Measurements from ENCODE around the gene PLA2R1. TPM values are rescaled to one million over a fixed set of nuclear protein-coding genes. Genes with fewer than 3 reads are reported as not detected.
A peak's percentile ranks its signal among the peaks of the same experiment; 100 is the strongest.

The PLA2R1 gene
- total RNA-seq, 2 experiments from 2014 or later, result 0.02 TPM; not detected in 1

- Mint-ChIP-seq H3K36me3 (ENCODE audit: low read depth) (no peaks in the 10 kb centered on the region), H3K27me3 (peaks cover 20% of the 10 kb centered on the region), H3K4me1 (peaks cover 41% of the 10 kb centered on the region), H3K27ac (peak overlapping the region; percentile 58), H3K9me3 (ENCODE audit: low read depth) (no peaks in the 10 kb centered on the region), H3K4me3 (peak overlapping the region; percentile 1)
- ATAC-seq (peak; percentile 67), DNase-seq (peak; percentile 91)
- intact Hi-C loops (cut with DNase I, micrococcal nuclease), result loop anchor here in 1 of 2 experiments (5.0 kb wide), 1 partner anchor 120 kb away; no protein-coding TSS in a partner anchor
- ChIA-PET POLR2A (interaction anchor here (1.0 kb wide), 2 partner anchors 21 to 43 kb away, joined by 3 to 4 read pairs; no protein-coding TSS in a partner anchor), CTCF (interaction anchor here (0.6 to 3.5 kb wide), 22 partner anchors 10 to 317 kb away, joined by 3 to 46 read pairs (median 4); no protein-coding TSS in a partner anchor)
Observed at GRCh38 chr2:159921752-159922404, 140.5 kb downstream of the PLA2R1 start.

DNA sequence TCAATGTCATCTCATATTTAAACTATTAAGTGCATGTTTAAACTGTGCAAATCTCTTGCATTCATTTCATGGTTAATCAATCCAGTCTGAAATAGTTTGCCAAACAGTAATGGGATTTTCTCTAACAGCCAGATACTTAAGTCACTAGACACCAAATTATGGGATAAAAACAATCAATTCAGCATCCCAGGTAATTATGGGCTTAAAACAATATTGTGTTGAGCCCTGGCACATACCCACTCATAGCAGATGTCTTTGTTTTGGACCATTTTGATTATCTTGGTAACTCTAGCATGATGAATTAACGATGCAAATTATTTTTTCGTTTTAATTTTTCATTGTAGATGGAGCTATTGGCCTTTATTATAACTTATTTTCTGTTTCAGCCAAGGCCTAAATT, 145.9 kb downstream of the PLA2R1 start:
- CTCF ChIA-PET, result interaction anchor here (1.6 to 3.0 kb wide), 2 partner anchors 10 to 51 kb away, joined by 3 to 6 read pairs; no protein-coding TSS in a partner anchor
- no peak for DNase-seq
- no peak overlapping the region for H3K4me3 Mint-ChIP-seq
- no peak for ATAC-seq
- H3K27me3 Mint-ChIP-seq, result peaks cover 12% of the 10 kb centered on the region
- peaks cover 34% of the 10 kb centered on the region for H3K4me1 Mint-ChIP-seq
- H3K9me3 Mint-ChIP-seq (ENCODE audit: low read depth), result no peaks in the 10 kb centered on the region
- intact Hi-C loops (cut with DNase I, micrococcal nuclease), result no loop called here
- H3K36me3 Mint-ChIP-seq (ENCODE audit: low read depth), result no peaks in the 10 kb centered on the region
- H3K27ac Mint-ChIP-seq, result no peak overlapping the region
- POLR2A ChIA-PET, result no interaction called here

- ChIA-PET CTCF (interaction anchor here (1.2 kb wide), 1 partner anchor 28 kb away, joined by 3 read pairs; no protein-coding TSS in a partner anchor), POLR2A (no interaction called here)
- no peak overlapping the region for H3K4me3 Mint-ChIP-seq
- no peak overlapping the region for H3K27ac Mint-ChIP-seq
- no peak for DNase-seq
- intact Hi-C loops (cut with DNase I, micrococcal nuclease), result no loop called here
- no peak for ATAC-seq
- H3K4me1 Mint-ChIP-seq, result peaks cover 25% of the 10 kb centered on the region
- H3K27me3 Mint-ChIP-seq, result peaks cover 7% of the 10 kb centered on the region
- no peaks in the 10 kb centered on the region for H3K9me3 Mint-ChIP-seq (ENCODE audit: low read depth)
- H3K36me3 Mint-ChIP-seq (ENCODE audit: low read depth), result no peaks in the 10 kb centered on the region
Observed at GRCh38 chr2:159913900-159914299, 148.5 kb downstream of the PLA2R1 start.

GRCh38 chr2:159912580-159912979, 149.8 kb downstream of the PLA2R1 start:
- H3K27ac Mint-ChIP-seq, result no peak overlapping the region
- CTCF ChIA-PET, result no interaction called here
- H3K4me3 Mint-ChIP-seq, result no peak overlapping the region
- ATAC-seq (no peak), DNase-seq (no peak)
- intact Hi-C loops (cut with DNase I, micrococcal nuclease), result no loop called here
- POLR2A ChIA-PET, result no interaction called here
- H3K27me3 Mint-ChIP-seq, result peaks cover 2% of the 10 kb centered on the region
- H3K9me3 Mint-ChIP-seq (ENCODE audit: low read depth), result no peaks in the 10 kb centered on the region
- no peaks in the 10 kb centered on the region for H3K36me3 Mint-ChIP-seq (ENCODE audit: low read depth)
- peaks cover 36% of the 10 kb centered on the region for H3K4me1 Mint-ChIP-seq

DNA sequence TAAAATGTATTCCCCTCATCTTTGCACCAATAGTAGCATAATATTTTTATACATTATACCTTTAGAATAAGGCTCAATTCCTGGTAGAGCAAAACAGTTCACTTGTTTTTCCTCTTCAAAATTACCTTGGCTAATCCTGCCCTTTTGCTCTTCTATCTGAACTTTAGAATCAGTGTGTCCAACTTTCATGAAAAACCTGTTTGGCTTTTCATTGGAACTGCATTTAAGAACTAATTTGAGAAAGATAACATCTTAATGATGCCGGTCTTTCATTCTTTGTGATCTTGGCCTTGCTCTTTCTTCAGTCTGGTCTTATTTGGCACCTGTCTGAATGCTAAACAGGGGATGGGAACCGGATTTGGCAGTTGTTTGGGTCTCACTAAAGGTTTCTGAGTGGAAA, 151.5 kb downstream of the PLA2R1 start:
- ATAC-seq (no peak), DNase-seq (no peak)
- intact Hi-C loops (cut with DNase I, micrococcal nuclease), result no loop called here
- H3K27me3 Mint-ChIP-seq, result no peaks in the 10 kb centered on the region
- peaks cover 48% of the 10 kb centered on the region for H3K4me1 Mint-ChIP-seq
- ChIA-PET POLR2A (interaction anchor here (1.3 kb wide), 1 partner anchor 20 kb away, joined by 3 read pairs; no protein-coding TSS in a partner anchor), CTCF (interaction anchor here (1.1 to 5.2 kb wide), 3 partner anchors 10 to 15 kb away, joined by 3 to 46 read pairs (median 6); no protein-coding TSS in a partner anchor)
- H3K4me3 Mint-ChIP-seq, result no peak overlapping the region
- H3K27ac Mint-ChIP-seq, result peak overlapping the region; percentile 17
- no peaks in the 10 kb centered on the region for H3K36me3 Mint-ChIP-seq (ENCODE audit: low read depth)
- no peaks in the 10 kb centered on the region for H3K9me3 Mint-ChIP-seq (ENCODE audit: low read depth)

GRCh38 chr2:159908623-159909022, 153.8 kb downstream of the PLA2R1 start:
- intact Hi-C loops (cut with DNase I, micrococcal nuclease), result loop anchor here (1.0 to 10.0 kb wide), 9 partner anchors 12 to 1396 kb away; partner anchors contain the start of genes TANK (in 2 of the 2), MARCHF7 (in 1 of the 2) and PSMD14 (in 1 of the 2)
- peaks cover 4% of the 10 kb centered on the region for H3K36me3 Mint-ChIP-seq (ENCODE audit: low read depth)
- no peak overlapping the region for H3K4me3 Mint-ChIP-seq
- H3K27me3 Mint-ChIP-seq, result no peaks in the 10 kb centered on the region
- H3K4me1 Mint-ChIP-seq, result peaks cover 51% of the 10 kb centered on the region
- DNase-seq (no peak), ATAC-seq (peak; percentile 21)
- no peaks in the 10 kb centered on the region for H3K9me3 Mint-ChIP-seq (ENCODE audit: low read depth)
- POLR2A ChIA-PET, result interaction anchor here (0.6 to 1.0 kb wide), 4 partner anchors 11 to 35 kb away, joined by 3 to 6 read pairs (median 4); no protein-coding TSS in a partner anchor
- H3K27ac Mint-ChIP-seq, result peak overlapping the region; percentile 14
- CTCF ChIA-PET, result interaction anchor here (0.7 to 5.2 kb wide), 7 partner anchors 10 to 148 kb away, joined by 3 to 46 read pairs (median 5); no protein-coding TSS in a partner anchor

- H3K27me3 Mint-ChIP-seq, result no peaks in the 10 kb centered on the region
- H3K4me1 Mint-ChIP-seq, result peaks cover 55% of the 10 kb centered on the region
- no peak overlapping the region for H3K27ac Mint-ChIP-seq
- no peaks in the 10 kb centered on the region for H3K9me3 Mint-ChIP-seq (ENCODE audit: low read depth)
- ATAC-seq (no peak), DNase-seq (no peak)
- peaks cover 11% of the 10 kb centered on the region for H3K36me3 Mint-ChIP-seq (ENCODE audit: low read depth)
- ChIA-PET POLR2A (interaction anchor here (1.0 kb wide), 1 partner anchor 13 kb away, joined by 5 read pairs; no protein-coding TSS in a partner anchor), CTCF (interaction anchor here (0.9 to 5.2 kb wide), 5 partner anchors 9 to 147 kb away, joined by 3 to 46 read pairs (median 5); no protein-coding TSS in a partner anchor)
- H3K4me3 Mint-ChIP-seq, result no peak overlapping the region
- intact Hi-C loops (cut with DNase I, micrococcal nuclease), result loop anchor here (1.0 to 10.0 kb wide), 9 partner anchors 12 to 1397 kb away; partner anchors contain the start of genes TANK (in 2 of the 2), MARCHF7 (in 1 of the 2) and PSMD14 (in 1 of the 2)
Observed at GRCh38 chr2:159907909-159908308, 154.5 kb downstream of the PLA2R1 start.

GRCh38 chr2:159905926-159906714, 156.3 kb downstream of the PLA2R1 start:
- CTCF ChIA-PET, result interaction anchor here (0.6 to 5.2 kb wide), 8 partner anchors 11 to 453 kb away, joined by 3 to 46 read pairs (median 4); no protein-coding TSS in a partner anchor
- POLR2A ChIA-PET, result interaction anchor here (0.7 kb wide), 1 partner anchor 27 kb away, joined by 4 read pairs; no protein-coding TSS in a partner anchor
- intact Hi-C loops (cut with DNase I, micrococcal nuclease), result loop anchor here (2.0 to 10.0 kb wide), 8 partner anchors 194 to 1399 kb away; partner anchors contain the start of genes TANK (in 2 of the 2), MARCHF7 (in 1 of the 2), PSMD14 (in 1 of the 2) and WDSUB1 (in 1 of the 2)
- H3K9me3 Mint-ChIP-seq (ENCODE audit: low read depth), result no peaks in the 10 kb centered on the region
- peaks cover 25% of the 10 kb centered on the region for H3K36me3 Mint-ChIP-seq (ENCODE audit: low read depth)
- H3K4me3 Mint-ChIP-seq, result peak overlapping the region; percentile 93
- DNase-seq (no peak), ATAC-seq (no peak)
- peaks cover 64% of the 10 kb centered on the region for H3K4me1 Mint-ChIP-seq
- peak overlapping the region; percentile 23 for H3K27ac Mint-ChIP-seq
- no peaks in the 10 kb centered on the region for H3K27me3 Mint-ChIP-seq

DNA sequence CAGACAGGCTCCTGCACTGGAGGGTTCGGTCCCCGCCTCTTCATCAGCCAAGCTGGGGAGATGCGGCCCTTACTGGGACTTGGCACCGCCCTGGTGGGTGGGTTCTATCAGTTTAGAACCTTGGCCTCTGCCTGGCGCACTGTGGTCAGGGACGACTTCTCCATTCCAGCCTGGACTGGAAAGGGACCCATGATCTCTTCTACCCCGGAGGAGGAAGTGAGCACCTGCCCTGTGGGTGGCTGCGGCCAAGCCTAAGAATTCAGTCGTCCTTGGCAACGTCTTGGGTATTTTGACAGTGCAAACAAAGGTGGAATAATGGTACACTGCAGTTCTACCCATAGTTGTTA, 157.5 kb downstream of the PLA2R1 start:
- Mint-ChIP-seq H3K27ac (peak overlapping the region; percentile 88), H3K4me1 (peaks cover 73% of the 10 kb centered on the region), H3K36me3 (ENCODE audit: low read depth) (peaks cover 29% of the 10 kb centered on the region), H3K9me3 (ENCODE audit: low read depth) (no peaks in the 10 kb centered on the region), H3K27me3 (no peaks in the 10 kb centered on the region), H3K4me3 (peak overlapping the region; percentile 93)
- ChIA-PET CTCF (interaction anchor here (1.0 to 1.5 kb wide), 4 partner anchors 8 to 333 kb away, joined by 3 to 5 read pairs (median 4); no protein-coding TSS in a partner anchor), POLR2A (interaction anchor here (1.7 to 2.0 kb wide), 2 partner anchors 10 to 26 kb away, joined by 8 to 9 read pairs; no protein-coding TSS in a partner anchor)
- ATAC-seq (no peak), DNase-seq (no peak)
- intact Hi-C loops (cut with DNase I, micrococcal nuclease), result loop anchor here (1.0 to 10.0 kb wide), 11 partner anchors 10 to 1400 kb away; partner anchors contain the start of genes MARCHF7 (in 2 of the 2), TANK (in 2 of the 2), PSMD14 (in 1 of the 2) and WDSUB1 (in 1 of the 2)

DNA sequence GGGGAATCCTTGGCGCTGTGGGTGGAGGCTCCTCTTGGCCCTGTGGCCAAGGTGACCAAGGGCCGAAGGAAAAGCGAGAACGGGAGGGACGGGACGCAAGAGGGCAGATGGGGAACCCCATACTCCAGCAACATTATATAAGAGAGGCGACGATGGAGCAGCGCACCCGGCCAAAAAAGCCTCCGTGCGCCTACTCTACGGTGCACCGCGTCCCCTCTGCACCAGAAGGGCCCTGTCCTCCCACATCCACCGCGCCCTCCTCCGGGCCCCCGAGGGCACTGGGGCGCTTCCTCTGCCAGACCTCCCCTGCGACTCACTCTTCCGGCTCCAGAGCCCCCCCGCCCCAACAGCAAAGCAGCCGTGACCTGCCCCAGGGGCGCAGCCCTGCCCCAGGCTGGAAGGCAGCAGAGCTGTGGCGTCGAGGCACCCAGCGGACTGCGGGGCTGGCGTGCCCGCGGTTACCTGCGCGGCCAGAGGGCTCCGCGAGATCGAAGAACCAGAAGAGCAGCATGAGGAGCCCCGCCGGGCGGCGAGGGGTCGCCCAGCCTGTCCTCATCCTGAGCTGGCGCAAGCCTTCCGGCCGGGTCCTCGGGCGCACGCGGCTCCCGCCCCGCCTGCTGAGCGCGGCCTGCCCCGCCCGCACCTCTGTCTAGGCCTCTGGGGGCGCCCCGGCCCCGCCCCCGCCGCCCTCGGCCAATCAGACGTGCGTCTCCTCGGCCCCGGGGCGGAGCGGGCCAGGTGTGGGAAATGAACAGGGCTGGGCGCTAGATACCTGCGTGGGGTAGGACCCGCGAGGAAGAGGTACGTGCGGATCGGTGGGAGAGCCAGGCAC, 158.1 kb downstream of the PLA2R1 start, which contains the start of gene LY75:
TSS of gene LY75 (minus strand) at position 630 of the 832 bp plus-strand sequence.
- no peaks in the 10 kb centered on the region for H3K9me3 Mint-ChIP-seq (ENCODE audit: low read depth)
- POLR2A ChIA-PET, result interaction anchor here (1.7 to 2.0 kb wide), 2 partner anchors 9 to 25 kb away, joined by 8 to 9 read pairs; no protein-coding TSS in a partner anchor

More for the DNA sequence above, 158.1 kb downstream of the PLA2R1 start, which contains the start of gene LY75:
- DNase-seq, result peak; percentile 91
- CTCF ChIA-PET, result interaction anchor here (0.7 to 1.5 kb wide), 6 partner anchors 8 to 334 kb away, joined by 3 to 5 read pairs (median 3); no protein-coding TSS in a partner anchor
- peaks cover 73% of the 10 kb centered on the region for H3K4me1 Mint-ChIP-seq
- intact Hi-C loops (cut with DNase I, micrococcal nuclease), result loop anchor here (1.0 to 10.0 kb wide), 9 partner anchors 9 to 1400 kb away; partner anchors contain the start of genes TANK (in 2 of the 2), MARCHF7 (in 1 of the 2), PSMD14 (in 1 of the 2) and WDSUB1 (in 1 of the 2)
- H3K27ac Mint-ChIP-seq, result peak within 1 kb of the TSS; percentile 97
- H3K36me3 Mint-ChIP-seq (ENCODE audit: low read depth), result peaks cover 31% of the 10 kb centered on the region
- ATAC-seq, result peak; percentile 76
- peak within 1 kb of the TSS; percentile 93 for H3K4me3 Mint-ChIP-seq
- H3K27me3 Mint-ChIP-seq, result no peaks in the 10 kb centered on the region

Data from activated CD4-positive, alpha-beta T cell treated with anti-CD3 and anti-CD28 coated beads for 36 hours (primary cell).